ENCODE results near the gene TMEFF1.

DNA sequence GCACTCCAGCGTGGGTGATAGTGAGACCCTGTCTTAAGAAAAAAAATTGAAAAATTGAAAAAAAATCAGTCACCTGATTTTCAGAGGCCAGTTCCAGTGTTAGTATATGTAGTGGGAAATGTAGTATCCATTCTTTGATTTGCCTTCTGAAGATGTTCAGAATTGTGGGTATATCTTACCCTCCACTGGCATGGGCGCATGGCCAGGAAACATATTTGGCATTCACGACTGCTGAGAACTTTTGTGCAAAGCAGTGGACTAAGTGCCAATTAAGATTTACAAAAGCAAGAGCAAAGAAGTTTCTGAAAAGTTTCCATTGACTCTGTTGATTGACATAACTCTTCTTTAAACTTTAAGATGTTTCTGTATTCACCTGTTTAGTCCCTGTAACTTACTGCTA lies 107.3 kb downstream of the TMEFF1 start:
- TF ChIP-seq, protein P1, sequence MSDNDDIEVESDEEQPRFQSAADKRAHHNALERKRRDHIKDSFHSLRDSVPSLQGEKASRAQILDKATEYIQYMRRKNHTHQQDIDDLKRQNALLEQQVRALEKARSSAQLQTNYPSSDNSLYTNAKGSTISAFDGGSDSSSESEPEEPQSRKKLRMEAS (IDR thresholded peaks at IDR 0.05): no peak
- TF ChIP-seq, protein P2, sequence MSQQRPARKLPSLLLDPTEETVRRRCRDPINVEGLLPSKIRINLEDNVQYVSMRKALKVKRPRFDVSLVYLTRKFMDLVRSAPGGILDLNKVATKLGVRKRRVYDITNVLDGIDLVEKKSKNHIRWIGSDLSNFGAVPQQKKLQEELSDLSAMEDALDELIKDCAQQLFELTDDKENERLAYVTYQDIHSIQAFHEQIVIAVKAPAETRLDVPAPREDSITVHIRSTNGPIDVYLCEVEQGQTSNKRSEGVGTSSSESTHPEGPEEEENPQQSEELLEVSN (IDR thresholded peaks at IDR 0.05; ENCODE audit: borderline replicate concordance, low read depth): no peak
- TF ChIP-seq BHLHE40 (IDR thresholded peaks at IDR 0.05; ENCODE audit: low read depth, low read length): no peak
- TF ChIP-seq, protein P3, sequence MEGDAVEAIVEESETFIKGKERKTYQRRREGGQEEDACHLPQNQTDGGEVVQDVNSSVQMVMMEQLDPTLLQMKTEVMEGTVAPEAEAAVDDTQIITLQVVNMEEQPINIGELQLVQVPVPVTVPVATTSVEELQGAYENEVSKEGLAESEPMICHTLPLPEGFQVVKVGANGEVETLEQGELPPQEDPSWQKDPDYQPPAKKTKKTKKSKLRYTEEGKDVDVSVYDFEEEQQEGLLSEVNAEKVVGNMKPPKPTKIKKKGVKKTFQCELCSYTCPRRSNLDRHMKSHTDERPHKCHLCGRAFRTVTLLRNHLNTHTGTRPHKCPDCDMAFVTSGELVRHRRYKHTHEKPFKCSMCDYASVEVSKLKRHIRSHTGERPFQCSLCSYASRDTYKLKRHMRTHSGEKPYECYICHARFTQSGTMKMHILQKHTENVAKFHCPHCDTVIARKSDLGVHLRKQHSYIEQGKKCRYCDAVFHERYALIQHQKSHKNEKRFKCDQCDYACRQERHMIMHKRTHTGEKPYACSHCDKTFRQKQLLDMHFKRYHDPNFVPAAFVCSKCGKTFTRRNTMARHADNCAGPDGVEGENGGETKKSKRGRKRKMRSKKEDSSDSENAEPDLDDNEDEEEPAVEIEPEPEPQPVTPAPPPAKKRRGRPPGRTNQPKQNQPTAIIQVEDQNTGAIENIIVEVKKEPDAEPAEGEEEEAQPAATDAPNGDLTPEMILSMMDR (IDR thresholded peaks at IDR 0.05): no peak
- no peak for TF ChIP-seq ZNF302 (CRISPR knock-in tag; IDR thresholded peaks at IDR 0.05)
- TF ChIP-seq, protein P4, sequence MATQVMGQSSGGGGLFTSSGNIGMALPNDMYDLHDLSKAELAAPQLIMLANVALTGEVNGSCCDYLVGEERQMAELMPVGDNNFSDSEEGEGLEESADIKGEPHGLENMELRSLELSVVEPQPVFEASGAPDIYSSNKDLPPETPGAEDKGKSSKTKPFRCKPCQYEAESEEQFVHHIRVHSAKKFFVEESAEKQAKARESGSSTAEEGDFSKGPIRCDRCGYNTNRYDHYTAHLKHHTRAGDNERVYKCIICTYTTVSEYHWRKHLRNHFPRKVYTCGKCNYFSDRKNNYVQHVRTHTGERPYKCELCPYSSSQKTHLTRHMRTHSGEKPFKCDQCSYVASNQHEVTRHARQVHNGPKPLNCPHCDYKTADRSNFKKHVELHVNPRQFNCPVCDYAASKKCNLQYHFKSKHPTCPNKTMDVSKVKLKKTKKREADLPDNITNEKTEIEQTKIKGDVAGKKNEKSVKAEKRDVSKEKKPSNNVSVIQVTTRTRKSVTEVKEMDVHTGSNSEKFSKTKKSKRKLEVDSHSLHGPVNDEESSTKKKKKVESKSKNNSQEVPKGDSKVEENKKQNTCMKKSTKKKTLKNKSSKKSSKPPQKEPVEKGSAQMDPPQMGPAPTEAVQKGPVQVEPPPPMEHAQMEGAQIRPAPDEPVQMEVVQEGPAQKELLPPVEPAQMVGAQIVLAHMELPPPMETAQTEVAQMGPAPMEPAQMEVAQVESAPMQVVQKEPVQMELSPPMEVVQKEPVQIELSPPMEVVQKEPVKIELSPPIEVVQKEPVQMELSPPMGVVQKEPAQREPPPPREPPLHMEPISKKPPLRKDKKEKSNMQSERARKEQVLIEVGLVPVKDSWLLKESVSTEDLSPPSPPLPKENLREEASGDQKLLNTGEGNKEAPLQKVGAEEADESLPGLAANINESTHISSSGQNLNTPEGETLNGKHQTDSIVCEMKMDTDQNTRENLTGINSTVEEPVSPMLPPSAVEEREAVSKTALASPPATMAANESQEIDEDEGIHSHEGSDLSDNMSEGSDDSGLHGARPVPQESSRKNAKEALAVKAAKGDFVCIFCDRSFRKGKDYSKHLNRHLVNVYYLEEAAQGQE (IDR thresholded peaks at IDR 0.05): no peak
- TF ChIP-seq ZFP36 (IDR thresholded peaks at IDR 0.05; ENCODE audit: borderline replicate concordance, partially characterized antibody): no peak
